Stimulated activated CD8-positive, alpha-beta memory T cell treated with anti-CD3 and anti-CD28 coated beads, Interleukin-15, amount 100 ng/mL, for 24 hours (primary cell): ENCODE data around the gene LIM2.

Source experiments
- DNase-seq: peaks from one replicate; pipeline ENCODE4 v3.0.0-alpha.2; 2020; ENCODE audit warnings: low read depth

The LIM2 gene

GRCh38 chr19:51339687-51340656 lies 47.8 kb downstream of the LIM2 start:
- DNase-seq: peak; percentile 90

- DNase-seq: no peak
These were observed 48.5 kb downstream of the LIM2 start for GRCh38 chr19:51339313-51339686.

- peak; percentile 65 for DNase-seq
These were observed 49.0 kb downstream of the LIM2 start for GRCh38 chr19:51338563-51339312.

- DNase-seq: no peak
These were observed 49.8 kb downstream of the LIM2 start for GRCh38 chr19:51337861-51338562.

- DNase-seq: no peak
These were observed 50.5 kb downstream of the LIM2 start for GRCh38 chr19:51337141-51337860.

GRCh38 chr19:51333836-51334460 lies 53.8 kb downstream of the LIM2 start:
- DNase-seq: no peak

- DNase-seq: no peak
These were observed 56.1 kb downstream of the LIM2 start for GRCh38 chr19:51331716-51332115.

- DNase-seq: no peak
These were observed 56.6 kb downstream of the LIM2 start for GRCh38 chr19:51331193-51331592.

GRCh38 chr19:51330366-51330765 lies 57.4 kb downstream of the LIM2 start:
- no peak for DNase-seq
